CD14-positive monocyte (primary cell): Measurements from ENCODE around the gene IL27RA. TPM values are rescaled to one million over a fixed set of nuclear protein-coding genes. Genes with fewer than 3 reads are reported as not detected.
A peak's percentile ranks its signal among the peaks of the same experiment; 100 is the strongest.

Experiments
- DNase-seq, 3 donors: peaks; one replicate each; pipeline ENCODE4 v3.0.0-alpha.2; 2011 to 2022
- H2AFZ ChIP-seq: 2 replicates; pipeline ENCODE4 v1.6.0; 2012; ENCODE audit warnings: mild to moderate bottlenecking, low read depth, low read length, inconsistent platforms; ENCODE audit not compliant: insufficient read depth, poor library complexity, severe bottlenecking
- H3K27ac ChIP-seq, 2 donors: 1 replicate in 1 of 2; 2 replicates in 1 of 2; pipeline ENCODE4 v1.5.1; 2012 to 2013; ENCODE audit warnings: low read length in 2 of 2, control low read depth in 1 of 2, inconsistent platforms in 1 of 2, low read depth in 1 of 2, mild to moderate bottlenecking in 1 of 2
- H3K27me3 ChIP-seq, 2 donors: one replicate each; pipeline versions ENCODE4 v1.6.0 to v1.6.1; 2011 to 2013; ENCODE audit warnings: low read length in 2 of 2; ENCODE audit not compliant: control insufficient read depth in 2 of 2, insufficient read depth in 2 of 2
- H3K36me3 ChIP-seq, 2 donors: replicated peaks in 1 of 2; 1 replicate in 1 of 2; 2 replicates in 1 of 2; pipeline versions ENCODE4 v1.5.1 to v1.6.1; 2012 to 2013; ENCODE audit warnings: low read length in 2 of 2, control low read depth in 1 of 2, inconsistent platforms in 1 of 2, mild to moderate bottlenecking in 1 of 2; ENCODE audit not compliant: insufficient read depth in 2 of 2, control insufficient read depth in 1 of 2
- H3K4me1 ChIP-seq, 2 donors: 1 replicate in 1 of 2; 2 replicates in 1 of 2; pipeline versions ENCODE4 v1.5.1 to v1.6.1; 2012 to 2013; ENCODE audit warnings: low read length in 2 of 2, control low read depth in 1 of 2, inconsistent platforms in 1 of 2, mild to moderate bottlenecking in 1 of 2, moderate library complexity in 1 of 2; ENCODE audit not compliant: insufficient read depth in 2 of 2, control insufficient read depth in 1 of 2
- H3K4me2 ChIP-seq: replicated peaks from 2 replicates; pipeline ENCODE3; 2012; ENCODE audit warnings: low read length, moderate library complexity, mild to moderate bottlenecking; ENCODE audit not compliant: poor library complexity, severe bottlenecking; ENCODE audit errors: extremely low read depth
- H3K4me3 ChIP-seq, 3 experiments: fragments of 200-600 bp in 1 of 3; sonication (generic) in 1 of 3; replicated peaks in 1 of 3; 1 replicate in 2 of 3; 2 replicates in 1 of 3; pipeline ENCODE4 v1.5.1; 2011 to 2013; ENCODE audit warnings: low read length in 3 of 3, mild to moderate bottlenecking in 3 of 3, control low read depth in 2 of 3, low read depth in 2 of 3, inconsistent platforms in 1 of 3, moderate library complexity in 1 of 3
- H3K79me2 ChIP-seq: 2 replicates; pipeline ENCODE4 v1.6.0; 2012; ENCODE audit warnings: mild to moderate bottlenecking, control low read depth, inconsistent platforms, low read length, moderate library complexity; ENCODE audit not compliant: insufficient read depth
- H3K9ac ChIP-seq: 2 replicates; pipeline ENCODE4 v1.6.0; 2017; ENCODE audit warnings: low read length, mild to moderate bottlenecking; ENCODE audit not compliant: insufficient read depth, poor library complexity, severe bottlenecking
- H3K9me3 ChIP-seq, 2 donors: replicated peaks in 1 of 2; 1 replicate in 1 of 2; 2 replicates in 1 of 2; pipeline versions ENCODE4 v1.5.1 to v1.6.1; 2012 to 2013; ENCODE audit warnings: low read length in 2 of 2, control low read depth in 1 of 2; ENCODE audit not compliant: control insufficient read depth in 1 of 2, insufficient read depth in 1 of 2
- H4K20me1 ChIP-seq: 2 replicates; pipeline ENCODE4 v1.6.0; 2012; ENCODE audit warnings: mild to moderate bottlenecking, low read length, control low read depth, moderate library complexity; ENCODE audit not compliant: insufficient read depth
- H3K27ac Mint-ChIP-seq, 7 donors: one replicate each; pipeline ENCODE4 v1.8.0; 2020; ENCODE audit warnings: mild to moderate bottlenecking in 7 of 7, mixed read lengths in 7 of 7, moderate library complexity in 6 of 7, inconsistent platforms in 2 of 7
- H3K27me3 Mint-ChIP-seq, 3 donors: one replicate each; pipeline ENCODE4 v1.8.0; 2021 to 2022; ENCODE audit warnings: low read depth in 3 of 3, mild to moderate bottlenecking in 3 of 3, mixed read lengths in 3 of 3, moderate library complexity in 3 of 3, inconsistent platforms in 1 of 3
- H3K36me3 Mint-ChIP-seq, 2 donors: one replicate each; pipeline ENCODE4 v1.8.0; 2020; ENCODE audit warnings: mixed read lengths in 2 of 2, inconsistent platforms in 1 of 2, mild to moderate bottlenecking in 1 of 2
- H3K4me1 Mint-ChIP-seq: one replicate; pipeline ENCODE4 v1.8.0; 2020; ENCODE audit warnings: mild to moderate bottlenecking, mixed read lengths
- H3K4me3 Mint-ChIP-seq, 2 donors: one replicate each; pipeline ENCODE4 v1.8.0; 2020; ENCODE audit warnings: mild to moderate bottlenecking in 2 of 2, mixed read lengths in 2 of 2, moderate library complexity in 1 of 2
- H3K9me3 Mint-ChIP-seq, 7 donors: one replicate each; pipeline ENCODE4 v1.8.0; 2020 to 2022; ENCODE audit warnings: mixed read lengths in 7 of 7, mild to moderate bottlenecking in 6 of 7, moderate library complexity in 6 of 7, inconsistent platforms in 2 of 7
- CTCF ChIP-seq: fragments of 200-600 bp; IDR thresholded peaks from one replicate; pipeline ENCODE4 v1.8.0; 2022; ENCODE audit warnings: antibody characterized with exemption, mild to moderate bottlenecking
- WGBS: methylation state at CpG from one replicate; pipeline ENCODE4 v1.1.5; 2013; ENCODE audit warnings: missing lambda C conversion rate; ENCODE audit not compliant: insufficient coverage; 5-methylcytosine and 5-hydroxymethylcytosine counted together
- intact Hi-C, 2 donors: fragments of 100-400 bp; cut with micrococcal nuclease; formaldehyde crosslinking; loops; one replicate each; pipeline versions ENCODE4 v1.15.0 to v1.15.1; 2023
- polyA plus RNA-seq, 3 donors: library from polyadenylated mRNA; depleted of rRNA in 1 of 3; unstranded in 2 of 3; stranded (reverse) in 1 of 3; fragments of 300-500 nt in 2 of 3; fragments of >200 nt in 1 of 3; fragmentation: Illumina TruSeq in 2 of 3; gene quantifications; 1 replicate in 2 of 3; 2 replicates in 1 of 3; pipeline ENCODE4 v1.2.3, GENCODE V29; 2012 to 2021

Gene IL27RA
- polyA plus RNA-seq, 3 donors, result 40.4 to 61.5 (median 54.9) TPM

- H2AFZ ChIP-seq, result no peak overlapping the region
- peaks cover 62 to 78% of the 10 kb centered on the region in 2 donors for H3K4me1 ChIP-seq
- TF ChIP-seq CTCF, result no peak
- Mint-ChIP-seq H3K27me3 (peaks cover 0 to 3% (median 1%) of the 10 kb centered on the region in 3 donors), H3K9me3 (no peaks in the 10 kb centered on the region), H3K27ac (peak overlapping the region in 1 of 7 donors; percentile 42), H3K4me3 (no peak overlapping the region), H3K36me3 (peaks cover 21 to 32% of the 10 kb centered on the region in 2 donors), H3K4me1 (peaks cover 63% of the 10 kb centered on the region)
- no peak overlapping the region for H3K27ac ChIP-seq
- no peak overlapping the region for H3K9ac ChIP-seq
- WGBS, result 99% methylated on average over 8 of the region's 9 CpGs
- H3K4me2 ChIP-seq, result no peak overlapping the region
- H3K36me3 ChIP-seq, result peaks cover 3 to 25% of the 10 kb centered on the region in 2 donors
- H3K79me2 ChIP-seq, result peaks cover 4% of the 10 kb centered on the region
- intact Hi-C loops, result no loop called here
- no peak for DNase-seq
- no peaks in the 10 kb centered on the region for H3K27me3 ChIP-seq
- no peaks in the 10 kb centered on the region for H3K9me3 ChIP-seq
- no peak overlapping the region for H3K4me3 ChIP-seq
- H4K20me1 ChIP-seq, result no peaks in the 10 kb centered on the region
These were observed 48.8 kb upstream of the IL27RA start for GRCh38 chr19:13982773-13983172.

- intact Hi-C loops, result no loop called here
- DNase-seq, result no peak
- 83% methylated on average over 15 of the region's 21 CpGs for whole genome bisulfite sequencing
- Histone ChIP-seq H3K9me3 (no peaks in the 10 kb centered on the region), H3K27ac (no peak overlapping the region), H4K20me1 (no peaks in the 10 kb centered on the region), H3K4me2 (no peak overlapping the region), H3K36me3 (peaks cover 4 to 25% of the 10 kb centered on the region in 2 donors), H3K4me1 (peaks cover 62 to 78% of the 10 kb centered on the region in 2 donors), H3K9ac (no peak overlapping the region), H3K27me3 (no peaks in the 10 kb centered on the region), H2AFZ (no peak overlapping the region), H3K4me3 (no peak overlapping the region), H3K79me2 (peaks cover 4% of the 10 kb centered on the region)
- Mint-ChIP-seq H3K27me3 (peaks cover 0 to 3% (median 1%) of the 10 kb centered on the region in 3 donors), H3K36me3 (peaks cover 21 to 38% of the 10 kb centered on the region in 2 donors), H3K4me1 (peaks cover 64% of the 10 kb centered on the region), H3K9me3 (no peaks in the 10 kb centered on the region), H3K4me3 (no peak overlapping the region), H3K27ac (no peak overlapping the region)
- TF ChIP-seq CTCF, result no peak
These were observed 48.2 kb upstream of the IL27RA start for GRCh38 chr19:13983213-13983889.
